Activated naive CD4-positive, alpha-beta T cell treated with anti-CD3 and anti-CD28 coated beads, Interleukin-2, amount 50 U/mL, for 72 hours (primary cell): ENCODE data around the gene IL10RA. TPM values are rescaled to one million over a fixed set of nuclear protein-coding genes. Genes with fewer than 3 reads are reported as not detected.
"Not testable (repeated sequence)": the region's sequence is repeated elsewhere in the genome, so short reads cannot be mapped to it uniquely, and the experiment has no call there.

Experiments used
- ATAC-seq, 2 donors: fragments of 150-1000 bp; cut with Tn5 transposase; 2 replicates each; pipeline ENCODE4 v1.10.0; 2021; ENCODE audit warnings: mild to moderate bottlenecking in 2 of 2, moderate library complexity in 2 of 2
- DNase-seq, 2 donors: peaks; one replicate each; pipeline ENCODE4 v3.0.0; 2021 to 2022; ENCODE audit warnings: low spot score in 2 of 2
- H3K27ac Mint-ChIP-seq, 2 donors: one replicate each; pipeline ENCODE4 v1.8.0; 2022; ENCODE audit warnings: mild to moderate bottlenecking in 2 of 2, mixed read lengths in 2 of 2
- H3K36me3 Mint-ChIP-seq, 2 donors: one replicate each; pipeline ENCODE4 v1.8.0; 2022; ENCODE audit warnings: mixed read lengths in 2 of 2
- H3K9me3 Mint-ChIP-seq, 2 donors: one replicate each; pipeline ENCODE4 v1.8.0; 2022; ENCODE audit warnings: mixed read lengths in 2 of 2
- total RNA-seq, 2 donors: library from RNA; stranded (reverse); gene quantifications; one replicate each; pipeline ENCODE4 v1.2.3, GENCODE V29; 2022

Gene IL10RA
- 10 to 100 TPM; 31.6 to 32.2 TPM for total RNA-seq

GRCh38 chr11:117985953-117986887, at the start of gene IL10RA:
Gene IL10RA, plus strand, starts transcription at chr11:117986394. Its CDS starts 74 bp downstream, at chr11:117986468.
- Mint-ChIP-seq H3K27ac (peak within 1 kb of the TSS; percentile 93 to 97), H3K9me3 (peaks cover 0 to 5% of the 10 kb centered on the region in 2 donors), H3K36me3 (peaks cover 35 to 44% of the 10 kb centered on the region in 2 donors)
- ATAC-seq (peak; percentile 82 to 84), DNase-seq (peak; percentile 91 to 92)

- Mint-ChIP-seq H3K27ac (no peak overlapping the region), H3K9me3 (no peaks in the 10 kb centered on the region), H3K36me3 (no peaks in the 10 kb centered on the region)
- ATAC-seq (peak in 1 of 2 donors; percentile 69), DNase-seq (no peak)
Measured at GRCh38 chr11:117936973-117937372, 49.2 kb upstream of the IL10RA start.

GRCh38 chr11:117940736-117941135, 45.5 kb upstream of the IL10RA start:
- ATAC-seq: no peak
- Mint-ChIP-seq H3K27ac (no peak overlapping the region), H3K36me3 (peaks cover 0 to 4% of the 10 kb centered on the region in 2 donors), H3K9me3 (no peaks in the 10 kb centered on the region)
- no peak for DNase-seq

- peaks cover 0 to 4% of the 10 kb centered on the region in 2 donors for H3K36me3 Mint-ChIP-seq
- H3K9me3 Mint-ChIP-seq: no peaks in the 10 kb centered on the region
- no peak for DNase-seq
- no peak overlapping the region for H3K27ac Mint-ChIP-seq
- no peak for ATAC-seq
Measured at GRCh38 chr11:117941163-117941707, 45.0 kb upstream of the IL10RA start.

- DNase-seq: no peak
- Mint-ChIP-seq H3K36me3 (peaks cover 0 to 4% of the 10 kb centered on the region in 2 donors), H3K27ac (no peak overlapping the region), H3K9me3 (no peaks in the 10 kb centered on the region)
- no peak for ATAC-seq
Measured at GRCh38 chr11:117941976-117942654, 44.1 kb upstream of the IL10RA start.

- H3K27ac Mint-ChIP-seq: peak overlapping the region in 1 of 2 donors; percentile 67
- DNase-seq (no peak), ATAC-seq (peak in 1 of 2 donors; percentile 36)
- H3K9me3 Mint-ChIP-seq: no peaks in the 10 kb centered on the region
- peaks cover 0 to 4% of the 10 kb centered on the region in 2 donors for H3K36me3 Mint-ChIP-seq
Measured at GRCh38 chr11:117944554-117944953, 41.6 kb upstream of the IL10RA start.

- ATAC-seq (peak in 1 of 2 donors; percentile 48), DNase-seq (no peak)
- H3K9me3 Mint-ChIP-seq: no peaks in the 10 kb centered on the region
- H3K27ac Mint-ChIP-seq: peak overlapping the region in 1 of 2 donors; percentile 67
- H3K36me3 Mint-ChIP-seq: peaks cover 0 to 4% of the 10 kb centered on the region in 2 donors
Measured at GRCh38 chr11:117945047-117945810, 41.0 kb upstream of the IL10RA start.

- ATAC-seq: peak; percentile 10 to 50
- DNase-seq: no peak
- Mint-ChIP-seq H3K27ac (peak overlapping the region; percentile 40 to 70), H3K36me3 (peaks cover 0 to 4% of the 10 kb centered on the region in 2 donors), H3K9me3 (no peaks in the 10 kb centered on the region)
Measured at GRCh38 chr11:117946156-117946841, 39.9 kb upstream of the IL10RA start.

- peak; percentile 60 to 70 for ATAC-seq
Measured at GRCh38 chr11:117946842-117947526, 39.2 kb upstream of the IL10RA start.

GRCh38 chr11:117947751-117948150, 38.4 kb upstream of the IL10RA start:
- not testable (repeated sequence) for ATAC-seq, DNase-seq, H3K36me3 Mint-ChIP-seq

More at GRCh38 chr11:117946842-117947526, 39.2 kb upstream of the IL10RA start:
- Mint-ChIP-seq H3K27ac (peak overlapping the region; percentile 40 to 70), H3K9me3 (no peaks in the 10 kb centered on the region), H3K36me3 (peaks cover 0 to 4% of the 10 kb centered on the region in 2 donors)
- DNase-seq: peak; percentile 85 to 89

GRCh38 chr11:117948466-117948865, 37.7 kb upstream of the IL10RA start:
- ATAC-seq, H3K27ac Mint-ChIP-seq, H3K36me3 Mint-ChIP-seq, DNase-seq, H3K9me3 Mint-ChIP-seq: not testable (repeated sequence)

More at GRCh38 chr11:117947751-117948150, 38.4 kb upstream of the IL10RA start:
- H3K27ac Mint-ChIP-seq, H3K9me3 Mint-ChIP-seq: not testable (repeated sequence)

GRCh38 chr11:117949062-117949461, 37.1 kb upstream of the IL10RA start:
- ATAC-seq (no peak), DNase-seq (no peak)
- no peak overlapping the region for H3K27ac Mint-ChIP-seq
- no peaks in the 10 kb centered on the region for H3K9me3 Mint-ChIP-seq
- H3K36me3 Mint-ChIP-seq: no peaks in the 10 kb centered on the region

GRCh38 chr11:117950301-117950700, 35.9 kb upstream of the IL10RA start:
- ATAC-seq: peak; percentile 43 to 44
- no peak for DNase-seq
- Mint-ChIP-seq H3K27ac (peak overlapping the region in 1 of 2 donors; percentile 81), H3K36me3 (no peaks in the 10 kb centered on the region), H3K9me3 (no peaks in the 10 kb centered on the region)

GRCh38 chr11:117950993-117951961, 34.9 kb upstream of the IL10RA start:
- H3K27ac Mint-ChIP-seq: peak overlapping the region in 1 of 2 donors; percentile 81

More at GRCh38 chr11:117950993-117951961, 34.9 kb upstream of the IL10RA start:
- DNase-seq (no peak), ATAC-seq (peak; percentile 43 to 66)
- Mint-ChIP-seq H3K9me3 (no peaks in the 10 kb centered on the region), H3K36me3 (no peaks in the 10 kb centered on the region)
